Suprapubic skin (tissue), 4 donors: Measurements from ENCODE around the gene IGSF1.

Experiments used
- POLR2A ChIP-seq, 2 donors: fragments of 450-650 bp; IDR thresholded peaks; one replicate each; pipeline ENCODE4 v1.6.1; 2017; ENCODE audit warnings: antibody characterized with exemption in 2 of 2, mild to moderate bottlenecking in 2 of 2, moderate library complexity in 2 of 2
- POLR2AphosphoS5 ChIP-seq, 3 donors: sonication (generic); formaldehyde crosslinking; IDR thresholded peaks; one replicate each; pipeline ENCODE4 v1.6.1; 2017; ENCODE audit warnings: antibody characterized with exemption in 3 of 3
- TF ChIP-seq, protein P1 (sequence below), 2 donors: fragments of 200-600 bp in 1 of 2; fragments of 450-650 bp in 1 of 2; sonication (generic) in 1 of 2; IDR thresholded peaks; one replicate each; pipeline ENCODE4 v1.5.1; 2016 to 2019; ENCODE audit warnings: antibody characterized with exemption in 2 of 2, mild to moderate bottlenecking in 1 of 2, moderate library complexity in 1 of 2

DNA sequence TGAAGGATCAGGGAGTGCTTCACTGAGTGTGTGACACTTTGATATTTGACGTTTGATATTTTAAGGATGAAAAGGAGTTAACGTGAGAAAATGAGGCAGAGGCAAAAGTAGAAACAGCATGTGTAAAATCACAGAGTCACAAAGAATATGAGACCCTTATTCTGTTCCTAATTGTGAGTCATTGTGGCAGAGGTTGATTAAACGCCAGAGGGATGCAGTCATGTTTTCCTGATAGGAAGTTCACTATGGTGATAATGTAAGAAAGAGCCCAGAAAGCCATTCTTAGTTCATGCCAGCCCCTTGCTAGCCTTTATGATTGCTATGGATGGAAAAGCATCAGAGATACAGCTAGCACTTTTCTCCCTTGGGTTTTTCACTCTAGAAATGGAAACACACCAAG is 33.5 kb upstream of the IGSF1 start:
- TF ChIP-seq, protein P1, sequence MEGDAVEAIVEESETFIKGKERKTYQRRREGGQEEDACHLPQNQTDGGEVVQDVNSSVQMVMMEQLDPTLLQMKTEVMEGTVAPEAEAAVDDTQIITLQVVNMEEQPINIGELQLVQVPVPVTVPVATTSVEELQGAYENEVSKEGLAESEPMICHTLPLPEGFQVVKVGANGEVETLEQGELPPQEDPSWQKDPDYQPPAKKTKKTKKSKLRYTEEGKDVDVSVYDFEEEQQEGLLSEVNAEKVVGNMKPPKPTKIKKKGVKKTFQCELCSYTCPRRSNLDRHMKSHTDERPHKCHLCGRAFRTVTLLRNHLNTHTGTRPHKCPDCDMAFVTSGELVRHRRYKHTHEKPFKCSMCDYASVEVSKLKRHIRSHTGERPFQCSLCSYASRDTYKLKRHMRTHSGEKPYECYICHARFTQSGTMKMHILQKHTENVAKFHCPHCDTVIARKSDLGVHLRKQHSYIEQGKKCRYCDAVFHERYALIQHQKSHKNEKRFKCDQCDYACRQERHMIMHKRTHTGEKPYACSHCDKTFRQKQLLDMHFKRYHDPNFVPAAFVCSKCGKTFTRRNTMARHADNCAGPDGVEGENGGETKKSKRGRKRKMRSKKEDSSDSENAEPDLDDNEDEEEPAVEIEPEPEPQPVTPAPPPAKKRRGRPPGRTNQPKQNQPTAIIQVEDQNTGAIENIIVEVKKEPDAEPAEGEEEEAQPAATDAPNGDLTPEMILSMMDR (IDR thresholded peaks at IDR 0.05), result no peak
- no peak for TF ChIP-seq POLR2AphosphoS5 (IDR thresholded peaks at IDR 0.05)
- no peak for TF ChIP-seq POLR2A (IDR thresholded peaks at IDR 0.05)
